Fibroblast of gingiva (primary cell): ENCODE results near the gene RPP30.
"Not testable (repeated sequence)": the region's sequence is repeated elsewhere in the genome, so short reads cannot be mapped to it uniquely, and the experiment has no call there.

ENCODE experiments used
- DNase-seq: peaks from one replicate; pipeline ENCODE4 v3.0.0-alpha.2; 2011; ENCODE audit warnings: low read depth

Gene RPP30

DNA sequence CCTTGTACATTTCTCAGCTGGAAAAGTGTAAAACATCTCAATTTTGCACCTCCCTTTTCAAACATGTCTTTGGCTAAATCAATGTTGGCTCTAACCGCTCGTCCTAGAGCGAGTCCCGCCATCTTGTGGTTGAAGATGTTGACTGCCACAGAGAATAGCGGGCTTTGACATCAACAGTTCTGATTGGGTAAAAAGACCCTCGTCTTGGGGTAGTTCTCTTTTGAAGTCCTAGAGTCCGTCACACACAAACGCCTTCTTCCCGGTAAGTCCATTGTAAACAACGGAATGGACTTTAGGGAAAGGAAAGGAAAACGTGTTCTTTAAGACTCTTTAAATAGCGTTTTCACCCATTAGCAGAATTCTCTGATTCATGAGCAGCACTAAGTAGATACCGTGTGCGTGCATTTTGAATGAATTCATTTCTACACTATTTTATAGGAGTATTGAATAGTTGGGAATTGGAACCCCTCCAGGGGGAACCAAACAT is 452 bp upstream of the RPP30 start:
- peak; percentile 57 for DNase-seq

DNA sequence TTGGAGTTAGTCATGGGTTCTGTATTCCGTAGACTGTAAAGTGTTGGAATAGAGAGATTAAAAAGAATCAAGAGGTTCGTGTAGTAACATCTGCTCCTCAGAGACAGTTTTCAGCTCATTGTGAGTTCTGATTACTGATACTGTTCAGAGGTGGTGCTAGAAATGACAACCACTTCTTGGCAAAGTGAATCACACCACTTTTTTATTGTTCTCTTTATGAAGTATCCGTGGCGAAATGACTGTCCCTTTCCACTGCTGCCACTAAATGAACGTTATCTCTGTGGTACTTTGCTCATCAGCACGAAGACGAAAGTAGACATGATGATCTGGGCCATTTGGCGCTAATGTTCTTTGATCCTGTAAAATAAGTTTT is 860 bp downstream of the RPP30 start:
- DNase-seq = no peak

GRCh38 chr10:90879062-90879461 is 7.3 kb downstream of the RPP30 start:
- DNase-seq = no peak

GRCh38 chr10:90880059-90880719 is 8.4 kb downstream of the RPP30 start:
- peak; percentile 13 for DNase-seq

GRCh38 chr10:90884431-90884830 is 12.7 kb downstream of the RPP30 start:
- DNase-seq = peak; percentile 57

DNA sequence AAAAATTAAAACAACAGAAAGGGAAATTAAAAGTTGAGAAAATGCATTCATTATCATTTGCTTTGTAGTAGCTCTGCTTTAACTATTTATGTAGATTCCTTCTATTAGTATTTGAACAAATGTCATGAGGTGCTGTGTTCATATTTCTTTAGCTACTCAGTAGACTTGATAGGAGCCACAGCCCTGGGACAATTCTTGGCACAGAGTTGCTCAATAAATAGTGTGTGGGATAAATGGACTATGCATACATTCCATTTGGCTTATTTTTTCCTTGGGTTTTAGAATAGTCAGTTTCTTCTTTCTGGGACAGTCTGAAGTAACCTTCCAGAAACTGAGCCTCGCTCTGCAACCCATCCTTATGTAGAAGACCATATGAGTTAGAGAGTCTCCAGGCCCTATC is 13.4 kb downstream of the RPP30 start:
- peak; percentile 70 for DNase-seq

DNA sequence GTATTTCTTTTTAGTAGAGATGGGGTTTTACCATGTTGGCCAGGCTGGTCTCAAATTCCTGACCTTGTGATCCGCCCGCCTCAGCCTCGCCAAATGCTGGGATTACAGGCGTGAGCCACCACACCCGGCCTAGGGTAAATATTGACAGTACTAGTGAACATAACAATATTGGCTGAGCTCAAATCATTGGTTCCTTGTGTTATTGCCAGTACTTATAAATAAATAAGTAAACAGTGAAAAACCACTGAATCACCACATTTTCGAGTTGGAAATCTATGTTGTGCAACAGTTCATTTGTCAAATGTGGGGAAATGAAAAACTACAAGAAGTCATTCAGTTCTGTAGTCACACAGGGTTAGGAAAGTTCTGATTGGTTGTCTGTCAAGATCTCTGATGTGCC is 15.8 kb downstream of the RPP30 start:
- peak; percentile 55 for DNase-seq

GRCh38 chr10:90888387-90888786 is 16.6 kb downstream of the RPP30 start:
- DNase-seq = no peak

DNA sequence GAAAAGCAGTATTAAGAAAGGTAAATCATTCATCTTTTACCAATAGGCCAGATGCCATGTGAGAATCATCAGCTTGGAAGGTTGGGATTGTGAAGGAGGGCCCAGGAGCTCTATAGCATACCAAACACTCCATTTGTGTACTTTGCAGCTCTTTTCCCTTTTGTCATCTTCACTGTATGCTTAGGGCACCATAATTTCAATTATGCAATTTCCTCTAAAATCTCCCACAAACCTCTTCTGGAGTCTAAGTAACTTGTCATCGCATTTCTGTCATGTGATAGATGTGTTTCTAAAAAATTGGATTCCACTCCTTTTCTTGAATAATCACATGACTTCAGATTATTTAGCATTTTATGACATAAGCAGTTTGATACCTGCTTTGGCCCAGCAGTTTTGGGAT is 17.9 kb downstream of the RPP30 start:
- no peak for DNase-seq

- no peak for DNase-seq
Observed at GRCh38 chr10:90890347-90890746, 18.6 kb downstream of the RPP30 start.

- DNase-seq = no peak
Observed at GRCh38 chr10:90893190-90893589, 21.4 kb downstream of the RPP30 start.

DNA sequence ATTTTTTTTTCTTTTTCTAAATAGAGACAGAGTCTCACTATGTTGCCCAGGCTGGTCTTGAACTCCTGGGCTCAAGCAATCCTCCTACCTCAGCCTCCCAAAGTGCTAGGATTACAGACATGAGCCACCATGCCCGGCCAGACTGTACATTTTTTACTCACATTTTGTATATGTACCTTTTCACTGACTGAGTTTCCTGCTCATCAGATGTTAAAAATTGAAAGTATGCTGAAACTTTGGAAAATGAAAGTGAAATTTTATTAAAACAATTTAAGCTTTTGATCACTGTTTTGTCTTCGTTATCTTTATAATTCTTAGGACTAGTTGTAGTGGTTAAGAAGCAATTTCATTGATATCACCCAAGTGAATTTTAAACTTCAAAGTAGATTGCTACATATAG is 25.1 kb downstream of the RPP30 start:
- not testable (repeated sequence) for DNase-seq

GRCh38 chr10:90905925-90906324 is 34.2 kb downstream of the RPP30 start:
- no peak for DNase-seq

DNA sequence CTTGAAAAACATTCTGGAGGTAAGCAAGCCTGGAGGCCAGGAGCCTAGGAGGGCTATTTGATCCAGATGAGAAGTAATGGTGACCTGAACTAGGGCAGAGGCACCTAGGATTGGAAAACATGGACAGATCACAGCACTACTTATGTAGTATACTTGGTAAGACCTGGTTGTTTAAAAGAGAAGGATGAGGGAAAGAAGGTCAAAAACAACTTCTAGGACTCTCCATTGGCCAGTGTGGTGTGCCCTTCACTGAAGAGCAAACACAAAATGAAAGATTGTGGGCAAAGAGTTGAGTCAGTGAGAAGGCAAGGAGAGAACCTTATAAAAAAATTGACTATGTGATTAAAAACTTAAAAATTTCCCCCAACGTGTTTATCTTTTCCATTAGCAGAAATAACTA is 34.8 kb downstream of the RPP30 start:
- no peak for DNase-seq

DNA sequence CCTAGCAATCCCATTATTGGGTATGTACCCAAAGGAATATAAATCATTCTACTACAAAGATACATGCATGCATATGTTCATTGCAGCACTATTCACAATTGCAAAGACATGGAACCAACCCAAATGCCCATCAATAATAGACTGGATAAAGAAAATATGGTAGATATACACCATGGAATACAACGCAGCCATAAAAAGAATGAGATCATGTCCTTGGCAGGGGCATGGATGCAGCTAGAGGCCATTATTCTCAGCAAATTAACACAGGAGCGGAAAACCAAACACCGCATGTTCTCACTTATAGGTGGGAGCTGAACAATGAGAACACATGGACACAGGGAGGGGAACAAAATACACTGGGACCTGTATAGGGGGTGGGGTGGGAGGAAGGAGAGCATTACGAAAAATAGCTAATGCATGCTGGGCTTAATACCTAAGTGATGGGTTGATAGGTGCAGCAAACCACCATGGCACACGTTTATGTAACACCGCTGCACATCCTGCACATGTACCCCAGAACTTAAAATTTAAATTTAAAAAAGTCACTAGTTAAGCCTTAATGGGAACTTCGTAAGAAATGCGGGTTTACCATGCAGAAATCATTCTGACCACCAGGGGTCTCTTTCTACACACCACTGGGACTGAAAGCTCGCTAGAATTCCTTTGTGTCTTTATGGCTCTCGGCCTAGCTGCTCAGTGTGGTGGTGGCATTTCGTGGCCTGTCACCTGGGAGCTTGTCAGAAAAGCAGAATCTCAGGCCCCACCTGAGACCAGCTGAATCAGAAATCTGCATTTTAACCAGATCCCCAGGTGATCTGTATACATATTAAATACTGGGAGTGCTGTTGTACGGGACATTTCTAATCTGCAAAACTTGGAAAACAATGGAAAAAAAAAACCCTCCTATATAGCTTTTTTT is 39.6 kb downstream of the RPP30 start:
- DNase-seq = peak; percentile 63

- no peak for DNase-seq
Observed at GRCh38 chr10:90912174-90912573, 40.4 kb downstream of the RPP30 start.

GRCh38 chr10:90912854-90913479 is 41.2 kb downstream of the RPP30 start:
- no peak for DNase-seq

DNA sequence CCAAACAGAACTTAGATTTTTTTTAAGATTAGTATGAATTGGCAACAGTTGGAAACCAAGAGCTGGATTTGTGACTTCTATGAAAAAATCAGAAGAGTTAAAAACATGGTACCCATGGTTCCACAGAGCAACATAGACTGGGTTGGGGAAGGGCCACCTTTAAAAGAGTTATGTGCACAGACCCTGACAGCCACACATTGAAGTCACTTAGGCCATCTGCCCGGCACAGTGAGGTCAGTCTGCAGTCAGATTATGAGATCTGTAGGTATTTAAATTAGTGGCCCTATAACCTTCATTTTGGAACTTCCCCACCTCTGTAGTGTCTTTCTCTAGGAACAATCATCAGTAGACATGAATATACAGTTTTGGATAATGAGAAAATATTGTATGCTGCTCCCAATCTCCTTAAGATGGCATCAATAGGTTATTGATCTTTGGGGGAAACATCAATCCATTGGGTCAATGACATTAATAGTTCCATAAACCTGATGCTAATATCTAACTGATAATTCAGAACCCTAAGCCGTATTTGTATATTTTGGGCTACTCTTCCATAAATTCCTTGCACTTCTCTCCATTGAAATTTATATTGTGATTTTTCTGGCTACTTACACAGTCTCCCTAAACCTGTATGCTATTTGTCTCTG is 42.1 kb downstream of the RPP30 start:
- no peak for DNase-seq

DNA sequence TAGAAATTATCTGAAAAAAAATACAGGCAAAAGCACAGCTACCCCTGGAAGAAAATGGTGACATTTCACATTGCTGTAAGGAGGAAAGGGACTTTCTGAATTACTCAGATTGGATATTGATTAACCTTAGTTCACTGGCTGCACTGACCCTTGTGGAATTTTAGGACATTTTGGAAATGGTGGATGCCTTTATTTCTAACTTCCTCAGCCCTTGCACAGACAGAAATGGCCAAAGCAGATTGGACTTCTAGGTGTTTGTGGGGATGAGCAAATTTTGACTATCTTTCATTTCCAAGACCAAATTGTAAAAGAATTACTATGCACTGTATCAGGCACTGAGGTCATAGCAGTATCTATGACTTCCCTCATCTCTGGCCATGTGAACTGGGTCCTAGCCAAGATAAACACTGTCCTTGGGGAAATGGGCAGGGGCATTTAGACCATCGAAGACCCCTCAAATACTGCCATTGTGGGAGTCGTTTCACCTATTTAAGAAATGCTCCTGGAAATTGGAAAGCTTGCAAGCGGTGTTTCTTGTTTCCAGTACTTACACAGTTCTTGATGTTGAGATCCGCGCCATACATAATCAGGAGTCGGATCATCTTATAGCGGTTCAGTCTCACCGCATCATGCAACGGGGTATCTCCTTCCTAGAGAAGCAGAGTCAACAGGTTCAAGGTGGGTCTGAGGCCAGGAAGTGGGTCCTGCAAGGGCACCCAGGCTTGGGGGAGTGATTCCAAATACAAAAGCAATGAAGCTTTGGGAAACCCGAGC is 43.4 kb downstream of the RPP30 start:
- no peak for DNase-seq

- no peak for DNase-seq
Observed at GRCh38 chr10:90915766-90916075, 43.9 kb downstream of the RPP30 start.

DNA sequence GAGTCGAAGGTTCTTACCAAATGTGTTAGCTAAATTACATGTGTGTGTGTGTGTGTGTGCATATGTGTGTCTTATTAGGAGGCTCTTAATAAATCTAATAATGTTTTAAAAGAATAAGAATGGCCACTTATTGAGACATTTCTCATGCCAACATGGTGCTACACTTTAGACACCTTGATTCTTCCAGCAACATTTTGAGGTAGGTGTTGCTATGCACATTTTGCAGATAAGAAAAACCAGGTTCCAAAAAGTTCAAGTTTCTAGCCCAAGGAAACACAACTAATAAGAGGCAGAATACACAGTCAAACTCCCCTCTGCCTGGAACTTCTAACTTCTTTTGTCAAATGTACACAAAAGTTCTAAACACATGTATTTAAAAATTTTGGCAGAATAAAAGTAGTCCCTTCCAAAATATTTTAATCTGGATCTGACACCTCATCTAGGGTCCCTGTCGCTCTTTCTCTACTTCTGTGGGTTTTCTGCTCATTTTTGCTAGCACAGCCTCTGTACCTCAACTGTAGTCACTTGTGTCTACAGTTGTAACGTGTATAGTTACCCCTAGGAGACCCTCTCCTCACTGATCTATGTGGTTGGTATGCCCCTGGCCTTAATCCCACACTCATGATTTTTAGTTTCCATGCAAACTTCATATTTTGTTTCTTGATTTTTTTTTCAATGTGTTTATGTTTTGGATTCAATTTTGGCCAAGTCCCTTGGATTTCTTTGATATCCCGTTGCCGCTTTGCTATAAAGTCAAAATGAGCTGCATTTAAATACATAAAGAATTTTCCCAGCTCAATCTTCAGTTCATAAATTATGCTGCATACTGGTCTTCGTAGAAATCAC is 44.8 kb downstream of the RPP30 start:
- DNase-seq = no peak
